HepG2 (cell line): ENCODE results near the gene EFCAB11. TPM values are rescaled to one million over a fixed set of nuclear protein-coding genes. Genes with fewer than 3 reads are reported as not detected.

Experiments used
- DPF2 ChIP-seq: sonication (generic); formaldehyde crosslinking; IDR thresholded peaks from 2 replicates; pipeline ENCODE4 v1.4.0; 2020; ENCODE audit warnings: mild to moderate bottlenecking, low read depth, missing genetic modification reagents, borderline replicate concordance
- FOXJ3 ChIP-seq: sonication (generic); formaldehyde crosslinking; IDR thresholded peaks from 2 replicates; pipeline ENCODE4 v1.4.0; 2020; ENCODE audit warnings: missing genetic modification reagents, mild to moderate bottlenecking, borderline replicate concordance
- GABPA ChIP-seq, 2 experiments: IDR thresholded peaks; 2 replicates each; pipeline ENCODE4 v1.6.1; 2011 to 2016; ENCODE audit warnings: low read depth in 2 of 2, low read length in 1 of 2, missing biosample characterization in 1 of 2, missing genetic modification characterization in 1 of 2
- GTF3A ChIP-seq: sonication (generic); formaldehyde crosslinking; conservative IDR thresholded peaks from 2 replicates; pipeline ENCODE4 v1.4.0; 2020; ENCODE audit warnings: mild to moderate bottlenecking, missing genetic modification reagents
- ISL2 ChIP-seq: sonication (generic); formaldehyde crosslinking; IDR thresholded peaks from 2 replicates; pipeline ENCODE4 v1.5.0; 2020; ENCODE audit warnings: missing genetic modification reagents
- KDM4B ChIP-seq: sonication (generic); formaldehyde crosslinking; IDR thresholded peaks from 2 replicates; pipeline ENCODE4 v1.4.0; 2020; ENCODE audit warnings: missing genetic modification reagents
- NFATC3 ChIP-seq: sonication (generic); formaldehyde crosslinking; IDR thresholded peaks from 2 replicates; pipeline ENCODE4 v1.5.1; 2020; ENCODE audit warnings: mild to moderate bottlenecking, missing genetic modification reagents
- NFYC ChIP-seq: IDR thresholded peaks from 2 replicates; pipeline ENCODE4 v1.6.1; 2016; ENCODE audit warnings: missing genetic modification reagents, missing compliant biosample characterization
- SOX5 ChIP-seq: IDR thresholded peaks from 2 replicates; pipeline ENCODE4 v1.6.1; 2016; ENCODE audit warnings: borderline replicate concordance
- SP2 ChIP-seq: sonication (generic); formaldehyde crosslinking; IDR thresholded peaks from 2 replicates; pipeline ENCODE4 v1.5.1; 2020; ENCODE audit warnings: mild to moderate bottlenecking, missing genetic modification reagents
- SPEN ChIP-seq: sonication (generic); formaldehyde crosslinking; IDR thresholded peaks from 2 replicates; pipeline ENCODE4 v1.5.1; 2020; ENCODE audit warnings: low read depth, mild to moderate bottlenecking, missing genetic modification reagents
- ZFP90 ChIP-seq: sonication (generic); formaldehyde crosslinking; IDR thresholded peaks from 2 replicates; pipeline ENCODE4 v1.8.0; 2022; ENCODE audit warnings: missing genetic modification reagents, mild to moderate bottlenecking, inconsistent platforms, borderline replicate concordance
- ZKSCAN8 ChIP-seq: IDR thresholded peaks from 2 replicates; pipeline ENCODE4 v1.6.1; 2016; ENCODE audit warnings: borderline replicate concordance, missing genetic modification reagents, missing compliant biosample characterization
- ZNF224 ChIP-seq: sonication (generic); formaldehyde crosslinking; IDR thresholded peaks from 2 replicates; pipeline ENCODE4 v1.5.0; 2020; ENCODE audit warnings: mild to moderate bottlenecking, missing genetic modification reagents
- ZNF225 ChIP-seq: sonication (generic); formaldehyde crosslinking; IDR thresholded peaks from 2 replicates; pipeline ENCODE4 v1.4.0; 2020; ENCODE audit warnings: mild to moderate bottlenecking, missing genetic modification reagents
- ZNF343 ChIP-seq: sonication (generic); formaldehyde crosslinking; IDR thresholded peaks from 2 replicates; pipeline ENCODE4 v1.4.0; 2020; ENCODE audit warnings: mild to moderate bottlenecking, missing genetic modification reagents
- ZNF724P ChIP-seq: sonication (generic); formaldehyde crosslinking; IDR thresholded peaks from 2 replicates; pipeline ENCODE4 v1.8.0; 2022; ENCODE audit warnings: missing genetic modification reagents, borderline replicate concordance
- ZNF879 ChIP-seq: sonication (generic); formaldehyde crosslinking; IDR thresholded peaks from 2 replicates; pipeline ENCODE4 v1.8.1; 2023; ENCODE audit warnings: missing genetic modification reagents
- polyA plus RNA-seq, 8 experiments: library from polyadenylated mRNA; depleted of rRNA in 3 of 8; stranded (reverse) in 7 of 8; unstranded in 1 of 8; fragments of >200 nt; fragmentation: Illumina TruSeq in 4 of 8; extraction: Trizol in 4 of 8; gene quantifications; 2 replicates each; pipeline versions ENCODE4 v1.2.1 to v1.2.3, GENCODE V29; 2011 to 2016; ENCODE audit warnings: low read depth in 4 of 8, missing spikeins in 1 of 8, mixed read lengths in 1 of 8; ENCODE audit not compliant: insufficient read depth in 1 of 8
- total RNA-seq, 5 experiments: library from RNA; depleted of rRNA; stranded (reverse); fragments of >200 nt; fragmentation: Illumina TruSeq; extraction: Trizol; gene quantifications; 2 replicates each; pipeline ENCODE4 v1.2.3, GENCODE V29; 2016; ENCODE audit warnings: low read depth in 1 of 5
- TF ChIP-seq, protein P1 (sequence below): sonication (generic); formaldehyde crosslinking; IDR thresholded peaks from 2 replicates; pipeline ENCODE4 v1.4.0; 2020; ENCODE audit warnings: missing genetic modification reagents
- TF ChIP-seq, protein P2 (sequence below): sonication (generic); formaldehyde crosslinking; IDR thresholded peaks from 2 replicates; pipeline ENCODE4 v1.9.0; 2021; ENCODE audit warnings: missing genetic modification reagents, borderline replicate concordance
- TF ChIP-seq, protein P3 (sequence below): fragments of 450-650 bp; IDR thresholded peaks from 2 replicates; pipeline ENCODE4 v1.6.1; 2017

The EFCAB11 gene
- total and polyA plus RNA-seq, 2 of the 13 experiments (the other 11 are each of a cell fraction or from before 2014, with no cell fraction given) = 8.2 to 31.5 TPM

DNA sequence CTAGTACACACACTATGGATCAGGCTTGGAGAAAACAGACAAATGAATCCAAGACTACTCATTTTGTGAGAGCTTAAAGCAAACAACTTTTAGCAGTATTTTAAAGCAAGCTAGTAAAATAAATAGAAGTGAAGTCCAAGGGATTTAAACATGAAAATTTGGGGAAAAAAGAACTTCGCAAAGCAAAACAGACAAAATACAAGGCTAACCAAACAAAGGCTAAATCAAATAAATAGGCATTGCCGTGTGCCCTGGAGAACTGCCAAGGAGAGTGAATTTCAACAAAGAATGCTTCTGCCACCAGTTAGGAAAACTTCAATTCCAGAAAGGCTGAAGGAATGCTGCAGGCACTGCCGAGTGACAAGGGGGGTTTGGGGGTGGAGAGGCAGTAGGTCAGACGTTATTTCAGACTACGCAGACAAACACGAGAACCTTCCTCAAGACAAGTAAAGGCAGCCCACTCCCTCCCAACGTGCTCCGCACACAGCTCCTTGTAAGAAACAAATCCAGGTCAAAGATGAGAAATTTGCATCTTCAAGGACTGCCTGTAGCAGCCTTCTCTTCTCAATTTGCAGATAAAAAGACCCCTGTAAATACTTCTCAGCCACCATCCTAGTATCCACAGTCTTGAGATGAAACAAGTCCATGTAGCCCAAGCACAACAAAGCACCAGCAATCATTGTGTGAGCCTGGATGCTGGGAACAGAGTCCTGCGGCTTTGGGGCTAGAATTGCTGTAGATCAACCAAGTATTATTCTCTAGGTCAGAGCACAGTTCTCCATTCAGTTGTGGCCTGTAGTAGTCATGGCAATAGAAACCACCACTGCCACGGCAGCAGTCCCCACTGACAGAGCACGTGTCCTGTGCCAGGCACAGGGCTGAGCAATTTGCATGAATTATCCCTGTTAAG, 43.3 kb downstream of the EFCAB11 start (continued):
- no peak for TF ChIP-seq SP2 (CRISPR knock-in tag)
- peak; percentile 67; the same call in 1 of the 2 replicates for TF ChIP-seq DPF2 (CRISPR knock-in tag)
- peak; percentile 52 for TF ChIP-seq SOX5
- TF ChIP-seq ZNF879 = no peak
- TF ChIP-seq ZFP90 = no peak
- no peak for TF ChIP-seq ZKSCAN8 (CRISPR knock-in tag)
- TF ChIP-seq KDM4B (CRISPR knock-in tag) = no peak
- peak; percentile 84; the same call in 1 of the 2 replicates for TF ChIP-seq FOXJ3 (CRISPR knock-in tag)
- TF ChIP-seq SPEN (CRISPR knock-in tag) = no peak; the same call in 1 of the 2 replicates
- no peak for TF ChIP-seq ZNF224
- TF ChIP-seq GABPA (IDR thresholded peaks at IDR 0.05; ENCODE audit: low read depth, low read length) = no peak
- peak; percentile 21; the same call in 1 of the 2 replicates for TF ChIP-seq GABPA (CRISPR knock-in tag; IDR thresholded peaks at IDR 0.05; ENCODE audit: low read depth)
- TF ChIP-seq, protein P1, sequence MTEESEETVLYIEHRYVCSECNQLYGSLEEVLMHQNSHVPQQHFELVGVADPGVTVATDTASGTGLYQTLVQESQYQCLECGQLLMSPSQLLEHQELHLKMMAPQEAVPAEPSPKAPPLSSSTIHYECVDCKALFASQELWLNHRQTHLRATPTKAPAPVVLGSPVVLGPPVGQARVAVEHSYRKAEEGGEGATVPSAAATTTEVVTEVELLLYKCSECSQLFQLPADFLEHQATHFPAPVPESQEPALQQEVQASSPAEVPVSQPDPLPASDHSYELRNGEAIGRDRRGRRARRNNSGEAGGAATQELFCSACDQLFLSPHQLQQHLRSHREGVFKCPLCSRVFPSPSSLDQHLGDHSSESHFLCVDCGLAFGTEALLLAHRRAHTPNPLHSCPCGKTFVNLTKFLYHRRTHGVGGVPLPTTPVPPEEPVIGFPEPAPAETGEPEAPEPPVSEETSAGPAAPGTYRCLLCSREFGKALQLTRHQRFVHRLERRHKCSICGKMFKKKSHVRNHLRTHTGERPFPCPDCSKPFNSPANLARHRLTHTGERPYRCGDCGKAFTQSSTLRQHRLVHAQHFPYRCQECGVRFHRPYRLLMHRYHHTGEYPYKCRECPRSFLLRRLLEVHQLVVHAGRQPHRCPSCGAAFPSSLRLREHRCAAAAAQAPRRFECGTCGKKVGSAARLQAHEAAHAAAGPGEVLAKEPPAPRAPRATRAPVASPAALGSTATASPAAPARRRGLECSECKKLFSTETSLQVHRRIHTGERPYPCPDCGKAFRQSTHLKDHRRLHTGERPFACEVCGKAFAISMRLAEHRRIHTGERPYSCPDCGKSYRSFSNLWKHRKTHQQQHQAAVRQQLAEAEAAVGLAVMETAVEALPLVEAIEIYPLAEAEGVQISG = peak; percentile 36; the same call in 1 of the 2 replicates
- TF ChIP-seq NFATC3 (CRISPR knock-in tag) = no peak
- no peak for TF ChIP-seq ZNF724P (CRISPR knock-in tag)
- no peak for TF ChIP-seq NFYC (CRISPR knock-in tag)
- peak; percentile 88 for TF ChIP-seq ISL2 (CRISPR knock-in tag)
- TF ChIP-seq, protein P2, sequence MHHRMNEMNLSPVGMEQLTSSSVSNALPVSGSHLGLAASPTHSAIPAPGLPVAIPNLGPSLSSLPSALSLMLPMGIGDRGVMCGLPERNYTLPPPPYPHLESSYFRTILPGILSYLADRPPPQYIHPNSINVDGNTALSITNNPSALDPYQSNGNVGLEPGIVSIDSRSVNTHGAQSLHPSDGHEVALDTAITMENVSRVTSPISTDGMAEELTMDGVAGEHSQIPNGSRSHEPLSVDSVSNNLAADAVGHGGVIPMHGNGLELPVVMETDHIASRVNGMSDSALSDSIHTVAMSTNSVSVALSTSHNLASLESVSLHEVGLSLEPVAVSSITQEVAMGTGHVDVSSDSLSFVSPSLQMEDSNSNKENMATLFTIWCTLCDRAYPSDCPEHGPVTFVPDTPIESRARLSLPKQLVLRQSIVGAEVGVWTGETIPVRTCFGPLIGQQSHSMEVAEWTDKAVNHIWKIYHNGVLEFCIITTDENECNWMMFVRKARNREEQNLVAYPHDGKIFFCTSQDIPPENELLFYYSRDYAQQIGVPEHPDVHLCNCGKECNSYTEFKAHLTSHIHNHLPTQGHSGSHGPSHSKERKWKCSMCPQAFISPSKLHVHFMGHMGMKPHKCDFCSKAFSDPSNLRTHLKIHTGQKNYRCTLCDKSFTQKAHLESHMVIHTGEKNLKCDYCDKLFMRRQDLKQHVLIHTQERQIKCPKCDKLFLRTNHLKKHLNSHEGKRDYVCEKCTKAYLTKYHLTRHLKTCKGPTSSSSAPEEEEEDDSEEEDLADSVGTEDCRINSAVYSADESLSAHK (CRISPR knock-in tag) = no peak
- TF ChIP-seq, protein P3, sequence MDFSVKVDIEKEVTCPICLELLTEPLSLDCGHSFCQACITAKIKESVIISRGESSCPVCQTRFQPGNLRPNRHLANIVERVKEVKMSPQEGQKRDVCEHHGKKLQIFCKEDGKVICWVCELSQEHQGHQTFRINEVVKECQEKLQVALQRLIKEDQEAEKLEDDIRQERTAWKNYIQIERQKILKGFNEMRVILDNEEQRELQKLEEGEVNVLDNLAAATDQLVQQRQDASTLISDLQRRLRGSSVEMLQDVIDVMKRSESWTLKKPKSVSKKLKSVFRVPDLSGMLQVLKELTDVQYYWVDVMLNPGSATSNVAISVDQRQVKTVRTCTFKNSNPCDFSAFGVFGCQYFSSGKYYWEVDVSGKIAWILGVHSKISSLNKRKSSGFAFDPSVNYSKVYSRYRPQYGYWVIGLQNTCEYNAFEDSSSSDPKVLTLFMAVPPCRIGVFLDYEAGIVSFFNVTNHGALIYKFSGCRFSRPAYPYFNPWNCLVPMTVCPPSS = no peak
- TF ChIP-seq GTF3A (CRISPR knock-in tag) = no peak
- 0 out of 2 replicates have a peak, but pooled peaks have one; percentile 40 for TF ChIP-seq ZNF343 (CRISPR knock-in tag)
- no peak for TF ChIP-seq ZNF225
